ENCODE data around the gene MAP2K3.

DNA sequence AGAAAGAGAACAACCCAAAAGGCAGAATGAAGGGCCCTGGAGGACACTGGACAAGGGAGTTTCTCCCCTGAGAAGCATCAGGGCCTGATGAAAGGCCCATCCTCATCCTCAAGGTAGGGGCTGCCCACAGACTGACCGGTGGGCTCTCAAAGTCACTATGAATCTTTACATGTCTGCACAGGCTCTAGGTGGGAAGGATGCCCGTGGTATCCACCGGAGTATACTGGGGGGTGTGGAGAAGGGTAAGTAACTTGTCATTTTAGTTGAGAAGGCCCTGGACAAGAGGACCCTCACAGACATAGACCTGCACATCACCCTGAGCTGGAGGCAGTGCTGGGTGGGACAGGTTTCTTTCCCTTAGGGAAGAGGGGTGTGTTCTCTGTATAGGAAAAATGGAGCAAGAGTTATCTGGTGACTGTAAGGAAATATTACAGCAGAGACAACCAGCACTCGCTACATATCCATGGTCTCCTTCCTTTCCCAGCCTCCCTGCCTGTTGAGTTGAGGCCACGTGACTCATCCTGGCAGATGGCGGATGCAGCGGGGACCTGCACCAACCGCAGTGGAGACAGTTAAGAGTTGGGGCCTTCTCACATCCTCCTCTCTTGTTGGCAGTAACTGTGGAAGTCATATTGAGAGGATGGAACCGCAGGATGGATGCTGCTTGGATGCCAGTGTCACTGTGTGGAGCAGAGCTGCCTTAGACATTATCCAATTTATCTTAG is 46.1 kb downstream of the MAP2K3 start:
- TF ChIP-seq, protein P1, sequence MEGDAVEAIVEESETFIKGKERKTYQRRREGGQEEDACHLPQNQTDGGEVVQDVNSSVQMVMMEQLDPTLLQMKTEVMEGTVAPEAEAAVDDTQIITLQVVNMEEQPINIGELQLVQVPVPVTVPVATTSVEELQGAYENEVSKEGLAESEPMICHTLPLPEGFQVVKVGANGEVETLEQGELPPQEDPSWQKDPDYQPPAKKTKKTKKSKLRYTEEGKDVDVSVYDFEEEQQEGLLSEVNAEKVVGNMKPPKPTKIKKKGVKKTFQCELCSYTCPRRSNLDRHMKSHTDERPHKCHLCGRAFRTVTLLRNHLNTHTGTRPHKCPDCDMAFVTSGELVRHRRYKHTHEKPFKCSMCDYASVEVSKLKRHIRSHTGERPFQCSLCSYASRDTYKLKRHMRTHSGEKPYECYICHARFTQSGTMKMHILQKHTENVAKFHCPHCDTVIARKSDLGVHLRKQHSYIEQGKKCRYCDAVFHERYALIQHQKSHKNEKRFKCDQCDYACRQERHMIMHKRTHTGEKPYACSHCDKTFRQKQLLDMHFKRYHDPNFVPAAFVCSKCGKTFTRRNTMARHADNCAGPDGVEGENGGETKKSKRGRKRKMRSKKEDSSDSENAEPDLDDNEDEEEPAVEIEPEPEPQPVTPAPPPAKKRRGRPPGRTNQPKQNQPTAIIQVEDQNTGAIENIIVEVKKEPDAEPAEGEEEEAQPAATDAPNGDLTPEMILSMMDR (conservative IDR thresholded peaks at IDR 0.05) = no peak
- no peak for TF ChIP-seq EZH2 (IDR thresholded peaks at IDR 0.05; ENCODE audit: low read depth)

Measured in PC-9 (cell line).